ENCODE data around the gene PLCXD1.

The PLCXD1 gene

GRCh38 chrX:319579-320125 lies 38.5 kb downstream of the PLCXD1 start:
- Histone ChIP-seq H3F3A (ENCODE audit: insufficient read depth, low read length) (peaks cover 5% of the 10 kb centered on the region; the same call in 1 of the 2 replicates), H3K36me3 (ENCODE audit: insufficient read depth, low read length) (peaks cover 23% of the 10 kb centered on the region), H3K9me2 (ENCODE audit: low read depth, low read length) (no peaks in the 10 kb centered on the region), H4K20me1 (ENCODE audit: insufficient read depth, low read length) (no peaks in the 10 kb centered on the region), H3K27me3 (ENCODE audit: insufficient read depth, low read length) (no peaks in the 10 kb centered on the region), H2AFZ (ENCODE audit: low read length) (no peak overlapping the region), H3K9me3 (ENCODE audit: low read length) (no peaks in the 10 kb centered on the region), H3K4me2 (ENCODE audit: low read length) (peak overlapping the region; percentile 80), H3K79me2 (ENCODE audit: insufficient read depth, low read length) (no peaks in the 10 kb centered on the region), H3K4me3 (ENCODE audit: low read depth, low read length, poor library complexity, severe bottlenecking) (peak overlapping the region; percentile 96), H3K9ac (ENCODE audit: low read length) (peak overlapping the region; percentile 98), H3K27ac (ENCODE audit: low read depth, low read length, poor library complexity, severe bottlenecking) (no peak overlapping the region), H3K4me1 (ENCODE audit: insufficient read depth, low read length, severe bottlenecking) (peaks cover 15% of the 10 kb centered on the region)
- TF ChIP-seq CTCF (IDR thresholded peaks at IDR 0.05; ENCODE audit: low read length) (no peak), EZH2 (IDR thresholded peaks at IDR 0.05; ENCODE audit: borderline replicate concordance, low read length) (no peak)

GRCh38 chrX:320126-320783 lies 39.1 kb downstream of the PLCXD1 start:
- H3K36me3 ChIP-seq (ENCODE audit: insufficient read depth, low read length) = peaks cover 17% of the 10 kb centered on the region
- no peaks in the 10 kb centered on the region for H3K79me2 ChIP-seq (ENCODE audit: insufficient read depth, low read length)
- no peaks in the 10 kb centered on the region for H3K9me3 ChIP-seq (ENCODE audit: low read length)
- H3K27ac ChIP-seq (ENCODE audit: low read depth, low read length, poor library complexity, severe bottlenecking) = no peak overlapping the region
- peaks cover 5% of the 10 kb centered on the region; the same call in 1 of the 2 replicates for H3F3A ChIP-seq (ENCODE audit: insufficient read depth, low read length)
- no peak overlapping the region for H2AFZ ChIP-seq (ENCODE audit: low read length)
- H3K27me3 ChIP-seq (ENCODE audit: insufficient read depth, low read length) = no peaks in the 10 kb centered on the region
- H3K4me3 ChIP-seq (ENCODE audit: low read depth, low read length, poor library complexity, severe bottlenecking) = peak overlapping the region; percentile 96
- no peaks in the 10 kb centered on the region for H3K9me2 ChIP-seq (ENCODE audit: low read depth, low read length)
- TF ChIP-seq CTCF (IDR thresholded peaks at IDR 0.05; ENCODE audit: low read length) (no peak), EZH2 (IDR thresholded peaks at IDR 0.05; ENCODE audit: borderline replicate concordance, low read length) (no peak)
- peaks cover 15% of the 10 kb centered on the region for H3K4me1 ChIP-seq (ENCODE audit: insufficient read depth, low read length, severe bottlenecking)
- peak overlapping the region; percentile 80 for H3K4me2 ChIP-seq (ENCODE audit: low read length)
- peak overlapping the region; percentile 98 for H3K9ac ChIP-seq (ENCODE audit: low read length)
- H4K20me1 ChIP-seq (ENCODE audit: insufficient read depth, low read length) = no peaks in the 10 kb centered on the region

- Histone ChIP-seq H3K9me3 (ENCODE audit: low read length) (no peaks in the 10 kb centered on the region), H3K27ac (ENCODE audit: low read depth, low read length, poor library complexity, severe bottlenecking) (no peak overlapping the region), H4K20me1 (ENCODE audit: insufficient read depth, low read length) (no peaks in the 10 kb centered on the region), H3F3A (ENCODE audit: insufficient read depth, low read length) (peaks cover 5% of the 10 kb centered on the region; the same call in 1 of the 2 replicates), H3K4me1 (ENCODE audit: insufficient read depth, low read length, severe bottlenecking) (peaks cover 15% of the 10 kb centered on the region), H3K9me2 (ENCODE audit: low read depth, low read length) (no peaks in the 10 kb centered on the region), H3K27me3 (ENCODE audit: insufficient read depth, low read length) (no peaks in the 10 kb centered on the region), H3K79me2 (ENCODE audit: insufficient read depth, low read length) (no peaks in the 10 kb centered on the region), H3K36me3 (ENCODE audit: insufficient read depth, low read length) (no peaks in the 10 kb centered on the region), H2AFZ (ENCODE audit: low read length) (no peak overlapping the region), H3K4me3 (ENCODE audit: low read depth, low read length, poor library complexity, severe bottlenecking) (no peak overlapping the region), H3K4me2 (ENCODE audit: low read length) (no peak overlapping the region), H3K9ac (ENCODE audit: low read length) (no peak overlapping the region)
- TF ChIP-seq CTCF (IDR thresholded peaks at IDR 0.05; ENCODE audit: low read length) (no peak; the same call in 1 of the 2 replicates), EZH2 (IDR thresholded peaks at IDR 0.05; ENCODE audit: borderline replicate concordance, low read length) (no peak)
These were observed 42.8 kb downstream of the PLCXD1 start for GRCh38 chrX:323721-324628.
